Hepatocyte (in vitro differentiated cells): ENCODE data around the gene NUMA1. TPM values are rescaled to one million over a fixed set of nuclear protein-coding genes. Genes with fewer than 3 reads are reported as not detected.

ENCODE experiments used
- DNase-seq: peaks from one replicate; pipeline ENCODE4 v3.0.0-alpha.2; 2016; ENCODE audit warnings: low spot score
- H2AFZ ChIP-seq: fragments of 200-600 bp; sonication (generic); 2 replicates; pipeline ENCODE4 v1.6.0; 2016; ENCODE audit warnings: antibody characterized with exemption, mild to moderate bottlenecking
- H3K27ac ChIP-seq: fragments of 200-600 bp; sonication (generic); 2 replicates; pipeline ENCODE4 v1.5.1; 2016; ENCODE audit warnings: mild to moderate bottlenecking
- H3K27me3 ChIP-seq: fragments of 200-600 bp; sonication (generic); 2 replicates; pipeline ENCODE4 v1.6.1; 2016
- H3K36me3 ChIP-seq: fragments of 200-600 bp; sonication (generic); replicated peaks from 2 replicates; pipeline ENCODE4 v1.5.1; 2016; ENCODE audit warnings: low read depth; ENCODE audit not compliant: insufficient read depth
- H3K4me1 ChIP-seq: fragments of 200-600 bp; sonication (generic); 2 replicates; pipeline ENCODE4 v1.5.1; 2016; ENCODE audit warnings: mild to moderate bottlenecking, moderate library complexity; ENCODE audit not compliant: insufficient read depth
- H3K4me2 ChIP-seq: fragments of 200-600 bp; sonication (generic); 2 replicates; pipeline ENCODE4 v1.6.0; 2016
- H3K4me3 ChIP-seq: fragments of 200-600 bp; sonication (generic); 2 replicates; pipeline ENCODE4 v1.5.1; 2016; ENCODE audit warnings: mild to moderate bottlenecking
- H3K79me2 ChIP-seq: fragments of 200-600 bp; sonication (generic); 2 replicates; pipeline ENCODE4 v1.6.0; 2017; ENCODE audit warnings: mild to moderate bottlenecking
- H3K9me2 ChIP-seq: fragments of 200-600 bp; sonication (generic); replicated peaks from 2 replicates; pipeline ENCODE4 v1.6.0; 2017; ENCODE audit warnings: mild to moderate bottlenecking; ENCODE audit not compliant: insufficient read depth
- H3K9me3 ChIP-seq: fragments of 200-600 bp; sonication (generic); 2 replicates; pipeline ENCODE4 v1.5.1; 2016; ENCODE audit warnings: low read depth, mild to moderate bottlenecking
- H4K20me1 ChIP-seq: fragments of 200-600 bp; sonication (generic); 2 replicates; pipeline ENCODE4 v1.6.0; 2016; ENCODE audit warnings: mild to moderate bottlenecking; ENCODE audit not compliant: insufficient read depth, poor library complexity, severe bottlenecking
- CTCF ChIP-seq: fragments of 200-600 bp; sonication (generic); IDR thresholded peaks from 2 replicates; pipeline ENCODE4 v1.5.1; 2016; ENCODE audit warnings: antibody characterized with exemption, mild to moderate bottlenecking; ENCODE audit not compliant: poor library complexity
- EZH2 ChIP-seq: fragments of 200-600 bp; sonication (generic); IDR thresholded peaks from 2 replicates; pipeline ENCODE4 v1.6.1; 2016; ENCODE audit warnings: antibody characterized with exemption, mild to moderate bottlenecking, borderline replicate concordance
- EZH2phosphoT487 ChIP-seq: fragments of 200-600 bp; sonication (generic); IDR thresholded peaks from one replicate; pipeline ENCODE4 v1.6.1; 2018; ENCODE audit warnings: antibody characterized with exemption, mild to moderate bottlenecking, low read depth, moderate library complexity; ENCODE audit not compliant: unreplicated experiment, severe bottlenecking
- WGBS: methylation state at CpG from one replicate; pipeline ENCODE4 v1.1.6; 2016; ENCODE audit warnings: low lambda C conversion rate; ENCODE audit errors: missing lambda C conversion rate; 5-methylcytosine and 5-hydroxymethylcytosine counted together
- polyA plus RNA-seq: library from polyadenylated mRNA; unstranded; fragments of >200 nt; fragmentation: Nextera tagmentation; extraction: Ambion mirVana; gene quantifications from 2 replicates; pipeline ENCODE4 v1.2.1, GENCODE V29; 2016
- total RNA-seq: library from RNA; depleted of rRNA; stranded (reverse); fragments of >200 nt; gene quantifications from 2 replicates; pipeline ENCODE4 v1.2.3, GENCODE V29; 2014

NUMA1 gene
- total and polyA plus RNA-seq, 2 experiments from 2014 or later = 103 to 140 TPM

GRCh38 chr11:72114570-72114969 lies 34.2 kb upstream of the NUMA1 start:
- Histone ChIP-seq H2AFZ (no peak overlapping the region), H3K9me2 (no peaks in the 10 kb centered on the region), H3K27me3 (no peaks in the 10 kb centered on the region), H3K4me2 (no peak overlapping the region), H3K9me3 (no peaks in the 10 kb centered on the region), H3K79me2 (no peaks in the 10 kb centered on the region), H3K4me1 (peaks cover 12% of the 10 kb centered on the region), H3K4me3 (no peak overlapping the region), H3K27ac (no peak overlapping the region), H4K20me1 (no peaks in the 10 kb centered on the region), H3K36me3 (no peaks in the 10 kb centered on the region)
- WGBS = 100% methylated on average over 1 of the region's 1 CpG
- no peak for TF ChIP-seq CTCF
- TF ChIP-seq EZH2 = no peak
- TF ChIP-seq EZH2phosphoT487 = no peak
- DNase-seq = peak; percentile 2

- no peak for DNase-seq
- H3K9me3 ChIP-seq = no peaks in the 10 kb centered on the region
- no peaks in the 10 kb centered on the region for H3K9me2 ChIP-seq
- 66% methylated on average over 9 of the region's 9 CpGs for WGBS
- H3K4me2 ChIP-seq = peak overlapping the region; percentile 75
- H2AFZ ChIP-seq = peak overlapping the region; percentile 68
- no peaks in the 10 kb centered on the region for H4K20me1 ChIP-seq
- H3K79me2 ChIP-seq = no peaks in the 10 kb centered on the region
- H3K36me3 ChIP-seq = no peaks in the 10 kb centered on the region
- H3K27me3 ChIP-seq = no peaks in the 10 kb centered on the region
- H3K4me3 ChIP-seq = peak overlapping the region; percentile 7
- H3K4me1 ChIP-seq = peaks cover 12% of the 10 kb centered on the region
- TF ChIP-seq CTCF (no peak), EZH2phosphoT487 (no peak), EZH2 (no peak)
- peak overlapping the region; percentile 90 for H3K27ac ChIP-seq
Observed at GRCh38 chr11:72112978-72113808, 32.9 kb upstream of the NUMA1 start.

- H3K27me3 ChIP-seq = no peaks in the 10 kb centered on the region
- peak within 1 kb of the TSS; percentile 68 for H2AFZ ChIP-seq
- peak within 1 kb of the TSS; percentile 75 for H3K4me2 ChIP-seq
- TF ChIP-seq EZH2 = no peak
- no peak for TF ChIP-seq CTCF
- no peak for TF ChIP-seq EZH2phosphoT487
- H4K20me1 ChIP-seq = no peaks in the 10 kb centered on the region
- no peaks in the 10 kb centered on the region for H3K79me2 ChIP-seq
- H3K9me3 ChIP-seq = no peaks in the 10 kb centered on the region
- H3K36me3 ChIP-seq = no peaks in the 10 kb centered on the region
- peak; percentile 98 for DNase-seq
- peaks cover 12% of the 10 kb centered on the region for H3K4me1 ChIP-seq
- H3K4me3 ChIP-seq = peak within 1 kb of the TSS; percentile 7
- H3K27ac ChIP-seq = peak within 1 kb of the TSS; percentile 90
- no peaks in the 10 kb centered on the region for H3K9me2 ChIP-seq
- WGBS = 2% methylated on average over 49 of the region's 49 CpGs
Observed at GRCh38 chr11:72112143-72112977, 32.0 kb upstream of the NUMA1 start, which contains the start of gene ANAPC15. TSS of gene ANAPC15 (minus strand) at chr11:72112695. CDS start at chr11:72111276, 1,419 bp downstream.
